ENCODE measurements around the gene PPP1R13B. TPM values are rescaled to one million over a fixed set of nuclear protein-coding genes. Genes with fewer than 3 reads are reported as not detected.
"Not testable (repeated sequence)": the region's sequence is repeated elsewhere in the genome, so short reads cannot be mapped to it uniquely, and the experiment has no call there.

The PPP1R13B gene
- total RNA-seq, 1 donor from 2014 or later = 16.2 TPM

DNA sequence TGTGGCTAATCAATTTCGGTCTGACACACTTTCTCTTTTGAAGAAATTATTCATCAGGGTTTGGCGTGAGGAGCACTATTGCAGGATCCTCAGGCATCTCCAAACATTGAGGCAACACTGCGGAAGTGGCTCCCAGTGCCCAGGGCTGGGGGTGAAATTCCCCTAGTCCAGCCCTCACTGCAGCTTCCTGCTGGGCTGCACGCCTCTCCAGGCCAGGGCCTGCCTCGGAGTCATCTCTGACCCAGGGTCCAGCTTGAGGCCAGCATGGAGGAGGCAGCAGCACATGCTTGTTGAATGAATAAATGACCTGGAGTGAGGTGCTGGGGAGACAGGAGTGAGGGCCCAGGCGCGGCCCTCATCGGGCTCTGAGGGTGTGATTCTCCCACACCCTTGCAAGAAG, 44.9 kb upstream of the PPP1R13B start:
- ChIA-PET CTCF (no interaction called here), POLR2A (no interaction called here)
- H3K27ac Mint-ChIP-seq = no peak overlapping the region

DNA sequence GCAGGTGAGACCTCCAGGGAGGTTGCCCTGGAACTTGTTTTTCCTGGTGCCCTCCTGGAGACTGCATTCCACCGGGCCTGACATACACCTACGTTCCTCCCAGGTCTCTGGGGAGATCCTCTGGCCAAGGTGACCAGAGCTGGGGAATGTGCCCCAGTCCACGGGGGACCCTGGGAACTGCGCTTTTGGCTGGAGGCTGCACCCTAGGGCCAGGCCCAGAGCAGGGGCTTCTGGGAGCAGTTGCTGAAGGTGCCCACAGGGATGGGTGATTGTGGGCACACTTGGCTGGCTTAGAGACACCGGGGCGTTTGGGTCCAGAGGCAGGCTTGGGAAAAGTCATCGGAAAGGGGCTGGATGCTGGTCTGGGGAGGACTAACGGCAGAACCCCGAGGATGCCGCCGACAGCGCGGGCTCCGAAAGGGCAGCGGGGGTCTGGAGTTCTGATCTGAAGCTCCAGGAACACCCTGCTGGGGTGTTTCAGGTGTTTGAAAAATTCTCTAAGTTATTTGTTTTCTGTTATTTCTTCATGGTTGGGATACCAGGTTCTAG, 44.4 kb upstream of the PPP1R13B start:
- Mint-ChIP-seq H3K27ac (no peak overlapping the region), H3K4me1 (no peaks in the 10 kb centered on the region), H3K9me3 (no peaks in the 10 kb centered on the region), H3K4me3 (no peak overlapping the region), H3K27me3 (peaks cover under 1% of the 10 kb centered on the region), H3K36me3 (ENCODE audit: low read depth) (no peaks in the 10 kb centered on the region)
- ChIA-PET POLR2A (interaction anchor here (0.6 kb wide), 1 partner anchor 636 kb away, joined by 4 read pairs; no protein-coding TSS in a partner anchor), CTCF (no interaction called here)
- no peak for ATAC-seq (ENCODE audit: low read depth)
- intact Hi-C loops (cut with micrococcal nuclease) = no loop called here
- no peak for DNase-seq
- TF ChIP-seq, protein P1, sequence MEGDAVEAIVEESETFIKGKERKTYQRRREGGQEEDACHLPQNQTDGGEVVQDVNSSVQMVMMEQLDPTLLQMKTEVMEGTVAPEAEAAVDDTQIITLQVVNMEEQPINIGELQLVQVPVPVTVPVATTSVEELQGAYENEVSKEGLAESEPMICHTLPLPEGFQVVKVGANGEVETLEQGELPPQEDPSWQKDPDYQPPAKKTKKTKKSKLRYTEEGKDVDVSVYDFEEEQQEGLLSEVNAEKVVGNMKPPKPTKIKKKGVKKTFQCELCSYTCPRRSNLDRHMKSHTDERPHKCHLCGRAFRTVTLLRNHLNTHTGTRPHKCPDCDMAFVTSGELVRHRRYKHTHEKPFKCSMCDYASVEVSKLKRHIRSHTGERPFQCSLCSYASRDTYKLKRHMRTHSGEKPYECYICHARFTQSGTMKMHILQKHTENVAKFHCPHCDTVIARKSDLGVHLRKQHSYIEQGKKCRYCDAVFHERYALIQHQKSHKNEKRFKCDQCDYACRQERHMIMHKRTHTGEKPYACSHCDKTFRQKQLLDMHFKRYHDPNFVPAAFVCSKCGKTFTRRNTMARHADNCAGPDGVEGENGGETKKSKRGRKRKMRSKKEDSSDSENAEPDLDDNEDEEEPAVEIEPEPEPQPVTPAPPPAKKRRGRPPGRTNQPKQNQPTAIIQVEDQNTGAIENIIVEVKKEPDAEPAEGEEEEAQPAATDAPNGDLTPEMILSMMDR (IDR thresholded peaks at IDR 0.05) = no peak

More for the DNA sequence above, 44.9 kb upstream of the PPP1R13B start:
- Mint-ChIP-seq H3K4me1 (no peaks in the 10 kb centered on the region), H3K36me3 (ENCODE audit: low read depth) (no peaks in the 10 kb centered on the region), H3K4me3 (no peak overlapping the region), H3K27me3 (no peaks in the 10 kb centered on the region), H3K9me3 (no peaks in the 10 kb centered on the region)
- TF ChIP-seq, protein P1 (IDR thresholded peaks at IDR 0.05) = no peak
- intact Hi-C loops (cut with micrococcal nuclease) = no loop called here
- ATAC-seq (ENCODE audit: low read depth) = no peak
- no peak for DNase-seq

- no peak overlapping the region for H3K4me3 Mint-ChIP-seq
- TF ChIP-seq, protein P1 (IDR thresholded peaks at IDR 0.05) = no peak
- POLR2A ChIA-PET = interaction anchor here (0.6 kb wide), 1 partner anchor 635 kb away, joined by 4 read pairs; no protein-coding TSS in a partner anchor
- DNase-seq = no peak
- ATAC-seq (ENCODE audit: low read depth) = no peak
- intact Hi-C loops (cut with micrococcal nuclease) = no loop called here
- CTCF ChIA-PET = no interaction called here
- H3K9me3 Mint-ChIP-seq = no peaks in the 10 kb centered on the region
- peaks cover 3% of the 10 kb centered on the region for H3K27me3 Mint-ChIP-seq
- H3K27ac Mint-ChIP-seq = no peak overlapping the region
- no peaks in the 10 kb centered on the region for H3K36me3 Mint-ChIP-seq (ENCODE audit: low read depth)
- H3K4me1 Mint-ChIP-seq = no peaks in the 10 kb centered on the region
Measured at GRCh38 chr14:103890821-103891666, 43.7 kb upstream of the PPP1R13B start.

DNA sequence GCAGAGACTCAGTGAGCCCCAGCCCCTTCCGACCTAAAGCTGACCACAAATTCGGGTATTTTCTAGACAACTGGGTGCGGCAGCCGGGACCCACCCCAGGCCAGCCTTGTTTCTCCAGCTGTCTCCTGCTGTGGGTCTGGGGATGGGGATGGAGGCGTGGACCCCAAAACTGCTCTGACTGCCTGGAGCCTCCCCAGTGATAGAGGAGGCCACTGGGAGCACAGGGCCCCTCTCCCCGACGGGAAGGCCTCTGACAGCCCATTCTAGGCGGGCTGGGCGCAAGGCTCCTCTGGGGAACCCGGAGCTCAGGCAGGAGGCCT, 42.6 kb upstream of the PPP1R13B start:
- no peaks in the 10 kb centered on the region for H3K9me3 Mint-ChIP-seq
- peaks cover 3% of the 10 kb centered on the region for H3K27me3 Mint-ChIP-seq
- ATAC-seq (ENCODE audit: low read depth) (no peak), DNase-seq (no peak)
- H3K27ac Mint-ChIP-seq = no peak overlapping the region
- H3K36me3 Mint-ChIP-seq (ENCODE audit: low read depth) = no peaks in the 10 kb centered on the region
- TF ChIP-seq, protein P1 (IDR thresholded peaks at IDR 0.05) = no peak
- H3K4me1 Mint-ChIP-seq = no peaks in the 10 kb centered on the region
- CTCF ChIA-PET = no interaction called here
- intact Hi-C loops (cut with micrococcal nuclease) = no loop called here
- no peak overlapping the region for H3K4me3 Mint-ChIP-seq
- POLR2A ChIA-PET = interaction anchor here (0.6 kb wide), 1 partner anchor 105 kb away, joined by 3 read pairs; no protein-coding TSS in a partner anchor

- POLR2A ChIA-PET = no interaction called here
- ATAC-seq (ENCODE audit: low read depth) (no peak), DNase-seq (no peak)
- Mint-ChIP-seq H3K9me3 (no peaks in the 10 kb centered on the region), H3K4me1 (no peaks in the 10 kb centered on the region), H3K27me3 (peaks cover 3% of the 10 kb centered on the region), H3K36me3 (ENCODE audit: low read depth) (no peaks in the 10 kb centered on the region), H3K27ac (no peak overlapping the region), H3K4me3 (no peak overlapping the region)
- TF ChIP-seq, protein P1 (IDR thresholded peaks at IDR 0.05) = no peak
- intact Hi-C loops (cut with micrococcal nuclease) = no loop called here
- CTCF ChIA-PET = no interaction called here
Measured at GRCh38 chr14:103889313-103890051, 42.1 kb upstream of the PPP1R13B start.

DNA sequence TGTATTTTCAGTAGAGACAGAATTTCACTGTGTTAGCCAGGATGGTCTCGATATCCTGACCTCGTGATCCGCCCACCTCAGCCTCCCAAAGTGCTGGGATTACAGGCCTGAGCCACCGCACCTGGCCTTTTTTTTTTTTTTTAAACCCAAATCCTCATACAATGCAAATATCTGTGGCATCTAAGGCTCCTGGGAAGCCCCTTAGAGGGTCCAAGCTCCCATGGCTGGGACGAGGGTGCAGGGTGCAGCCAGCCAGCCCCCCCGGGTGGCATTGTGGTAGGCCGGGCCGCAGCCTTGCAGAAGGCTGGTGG, 41.6 kb upstream of the PPP1R13B start:
- H3K27ac Mint-ChIP-seq; DNase-seq; H3K4me1 Mint-ChIP-seq; H3K4me3 Mint-ChIP-seq; CTCF ChIA-PET; POLR2A ChIA-PET; H3K36me3 Mint-ChIP-seq (ENCODE audit: low read depth); intact Hi-C loops (cut with micrococcal nuclease); H3K27me3 Mint-ChIP-seq; ATAC-seq (ENCODE audit: low read depth); H3K9me3 Mint-ChIP-seq: not testable (repeated sequence)

All from activated B cell treated with CpG ODN at 0.5 μM for 24 hours (primary cell).